ENCODE measurements around the gene ACTL6B.

The ACTL6B gene

DNA sequence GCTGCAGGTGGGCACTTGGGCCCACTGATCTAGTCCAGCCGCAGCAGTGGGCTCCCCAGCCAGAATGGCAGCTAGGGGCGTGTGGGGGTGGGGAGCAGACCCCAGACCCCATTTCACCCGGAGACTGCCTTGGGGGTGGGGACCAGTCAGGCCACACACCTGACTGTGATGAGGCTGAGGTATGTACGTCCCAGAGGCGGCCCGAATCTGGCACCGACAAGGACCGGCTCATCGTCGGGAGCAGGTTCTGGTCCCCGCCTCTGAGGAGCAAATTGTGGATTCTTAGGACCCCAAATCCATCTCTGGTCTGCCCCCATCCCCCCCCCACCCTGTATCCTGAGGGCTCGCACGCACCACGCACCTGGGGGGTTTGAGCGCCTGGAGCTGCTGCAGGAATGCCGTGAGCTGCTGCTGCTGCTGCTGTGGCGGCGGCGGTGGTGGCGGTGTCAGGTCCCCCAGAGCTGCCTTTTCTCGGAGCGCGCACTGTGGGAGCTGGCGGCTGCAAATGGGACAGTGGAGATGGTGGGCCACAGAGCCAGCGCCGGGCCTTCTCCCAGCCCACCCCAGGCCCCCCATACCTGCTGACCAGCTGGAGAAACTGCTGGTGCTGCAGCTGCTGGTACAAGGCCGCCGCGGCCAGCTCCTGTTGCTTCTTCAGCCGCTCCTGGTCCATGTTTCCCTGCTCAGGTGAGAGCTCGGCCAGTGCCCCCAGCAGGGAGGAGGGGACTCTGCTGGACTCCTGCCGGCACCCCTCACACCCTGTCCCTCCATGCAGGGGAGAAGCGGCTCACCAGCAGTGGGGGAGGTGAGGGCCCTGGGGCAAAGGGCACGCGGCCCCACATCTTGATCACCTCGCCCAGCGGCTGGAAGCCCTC, 27.6 kb upstream of the ACTL6B start:
- TF ChIP-seq YY1 (IDR thresholded peaks at IDR 0.05; ENCODE audit: low read depth) (no peak), CREB1 (IDR thresholded peaks at IDR 0.05; ENCODE audit: low read depth) (no peak), NFIC (IDR thresholded peaks at IDR 0.05) (no peak), RAD21 (IDR thresholded peaks at IDR 0.05; ENCODE audit: low read depth) (no peak), TEAD4 (IDR thresholded peaks at IDR 0.05) (no peak), CEBPB (IDR thresholded peaks at IDR 0.05) (no peak), ZBTB7A (IDR thresholded peaks at IDR 0.05; ENCODE audit: low read depth) (no peak), TCF12 (IDR thresholded peaks at IDR 0.05; ENCODE audit: low read depth) (no peak), EGR1 (IDR thresholded peaks at IDR 0.05) (no peak), EP300 (IDR thresholded peaks at IDR 0.05; ENCODE audit: borderline replicate concordance) (no peak), FOXM1 (IDR thresholded peaks at IDR 0.05; ENCODE audit: borderline replicate concordance, low read depth) (no peak)
- TF ChIP-seq, protein P1, sequence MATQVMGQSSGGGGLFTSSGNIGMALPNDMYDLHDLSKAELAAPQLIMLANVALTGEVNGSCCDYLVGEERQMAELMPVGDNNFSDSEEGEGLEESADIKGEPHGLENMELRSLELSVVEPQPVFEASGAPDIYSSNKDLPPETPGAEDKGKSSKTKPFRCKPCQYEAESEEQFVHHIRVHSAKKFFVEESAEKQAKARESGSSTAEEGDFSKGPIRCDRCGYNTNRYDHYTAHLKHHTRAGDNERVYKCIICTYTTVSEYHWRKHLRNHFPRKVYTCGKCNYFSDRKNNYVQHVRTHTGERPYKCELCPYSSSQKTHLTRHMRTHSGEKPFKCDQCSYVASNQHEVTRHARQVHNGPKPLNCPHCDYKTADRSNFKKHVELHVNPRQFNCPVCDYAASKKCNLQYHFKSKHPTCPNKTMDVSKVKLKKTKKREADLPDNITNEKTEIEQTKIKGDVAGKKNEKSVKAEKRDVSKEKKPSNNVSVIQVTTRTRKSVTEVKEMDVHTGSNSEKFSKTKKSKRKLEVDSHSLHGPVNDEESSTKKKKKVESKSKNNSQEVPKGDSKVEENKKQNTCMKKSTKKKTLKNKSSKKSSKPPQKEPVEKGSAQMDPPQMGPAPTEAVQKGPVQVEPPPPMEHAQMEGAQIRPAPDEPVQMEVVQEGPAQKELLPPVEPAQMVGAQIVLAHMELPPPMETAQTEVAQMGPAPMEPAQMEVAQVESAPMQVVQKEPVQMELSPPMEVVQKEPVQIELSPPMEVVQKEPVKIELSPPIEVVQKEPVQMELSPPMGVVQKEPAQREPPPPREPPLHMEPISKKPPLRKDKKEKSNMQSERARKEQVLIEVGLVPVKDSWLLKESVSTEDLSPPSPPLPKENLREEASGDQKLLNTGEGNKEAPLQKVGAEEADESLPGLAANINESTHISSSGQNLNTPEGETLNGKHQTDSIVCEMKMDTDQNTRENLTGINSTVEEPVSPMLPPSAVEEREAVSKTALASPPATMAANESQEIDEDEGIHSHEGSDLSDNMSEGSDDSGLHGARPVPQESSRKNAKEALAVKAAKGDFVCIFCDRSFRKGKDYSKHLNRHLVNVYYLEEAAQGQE (IDR thresholded peaks at IDR 0.05; ENCODE audit: low read depth) = no peak
- TF ChIP-seq, protein P2, sequence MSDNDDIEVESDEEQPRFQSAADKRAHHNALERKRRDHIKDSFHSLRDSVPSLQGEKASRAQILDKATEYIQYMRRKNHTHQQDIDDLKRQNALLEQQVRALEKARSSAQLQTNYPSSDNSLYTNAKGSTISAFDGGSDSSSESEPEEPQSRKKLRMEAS (IDR thresholded peaks at IDR 0.05) = no peak

DNA sequence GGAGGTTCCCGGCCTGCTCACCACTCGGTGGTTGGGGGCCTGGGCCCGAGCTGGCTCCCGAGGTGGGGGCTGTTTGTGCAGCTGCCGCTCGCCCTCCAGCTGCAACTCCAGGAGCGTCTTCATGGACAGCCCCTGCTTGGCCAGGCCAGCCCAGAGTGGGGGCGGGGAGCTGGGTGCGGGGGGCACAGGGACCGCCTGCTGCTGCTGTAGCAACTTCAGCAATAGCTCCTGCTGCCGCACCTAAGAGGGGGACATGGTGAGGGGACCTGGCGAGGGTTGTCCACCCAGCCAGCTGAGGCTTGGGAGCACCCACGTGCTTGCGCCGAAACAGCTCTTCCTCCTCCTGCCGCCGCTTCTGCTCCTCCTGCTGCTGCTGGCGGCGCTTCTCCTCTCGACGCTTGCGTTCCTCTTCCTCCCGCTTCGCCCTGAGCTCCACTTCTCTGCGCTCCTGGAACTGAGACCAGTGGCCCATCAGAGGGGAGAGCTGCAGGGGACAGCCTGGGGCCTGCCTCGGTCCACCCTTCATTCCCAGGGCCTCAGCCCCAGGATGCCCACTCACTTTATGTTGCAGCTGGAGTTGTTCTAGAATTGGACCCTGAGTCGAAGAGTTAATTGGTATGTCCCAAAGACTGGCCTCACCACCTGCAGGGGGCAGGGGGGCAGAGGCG, 26.9 kb upstream of the ACTL6B start:
- TF ChIP-seq NFIC (IDR thresholded peaks at IDR 0.05) (no peak), TEAD4 (IDR thresholded peaks at IDR 0.05) (no peak), ZBTB7A (IDR thresholded peaks at IDR 0.05; ENCODE audit: low read depth) (no peak)

DNA sequence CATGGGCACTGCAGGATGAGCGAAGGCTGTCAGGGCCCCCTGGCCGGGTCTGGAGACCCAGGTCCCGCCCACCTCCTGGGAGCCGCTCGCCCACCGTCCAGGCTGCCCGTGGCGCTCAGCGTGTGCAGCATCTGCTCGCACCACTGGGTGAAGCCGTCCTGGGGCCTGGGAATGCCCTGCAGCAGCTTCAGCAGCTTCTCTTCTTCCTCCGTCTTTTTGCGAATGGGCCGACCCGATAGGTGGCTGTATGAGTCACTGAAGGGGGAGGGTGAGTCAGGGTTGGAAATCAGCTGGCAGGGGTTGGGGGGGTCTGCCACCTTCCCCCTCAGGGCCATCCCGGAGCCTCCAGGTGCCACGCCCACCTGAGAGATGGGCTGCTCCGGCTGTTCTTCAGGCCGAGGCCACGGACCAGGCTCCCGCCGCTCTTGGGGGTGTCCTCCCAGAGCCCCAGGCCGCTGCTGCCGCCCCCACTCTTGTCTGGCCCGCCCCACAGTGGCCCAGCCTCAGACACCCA, 26.0 kb upstream of the ACTL6B start:
- TF ChIP-seq ZBTB7A (IDR thresholded peaks at IDR 0.05; ENCODE audit: low read depth) = no peak
- TF ChIP-seq TAF1 (IDR thresholded peaks at IDR 0.05; ENCODE audit: low read depth) = no peak
- TF ChIP-seq TEAD4 (IDR thresholded peaks at IDR 0.05) = no peak
- no peak for TF ChIP-seq TCF12 (IDR thresholded peaks at IDR 0.05; ENCODE audit: low read depth)
- no peak for TF ChIP-seq CEBPB (IDR thresholded peaks at IDR 0.05)
- no peak for TF ChIP-seq NFIC (IDR thresholded peaks at IDR 0.05)
- TF ChIP-seq EGR1 (IDR thresholded peaks at IDR 0.05) = no peak
- TF ChIP-seq CREB1 (IDR thresholded peaks at IDR 0.05; ENCODE audit: low read depth) = no peak
- TF ChIP-seq, protein P1 (IDR thresholded peaks at IDR 0.05; ENCODE audit: low read depth) = no peak
- no peak for TF ChIP-seq YY1 (IDR thresholded peaks at IDR 0.05; ENCODE audit: low read depth)
- TF ChIP-seq, protein P3, sequence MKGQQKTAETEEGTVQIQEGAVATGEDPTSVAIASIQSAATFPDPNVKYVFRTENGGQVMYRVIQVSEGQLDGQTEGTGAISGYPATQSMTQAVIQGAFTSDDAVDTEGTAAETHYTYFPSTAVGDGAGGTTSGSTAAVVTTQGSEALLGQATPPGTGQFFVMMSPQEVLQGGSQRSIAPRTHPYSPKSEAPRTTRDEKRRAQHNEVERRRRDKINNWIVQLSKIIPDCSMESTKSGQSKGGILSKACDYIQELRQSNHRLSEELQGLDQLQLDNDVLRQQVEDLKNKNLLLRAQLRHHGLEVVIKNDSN (IDR thresholded peaks at IDR 0.05) = no peak

DNA sequence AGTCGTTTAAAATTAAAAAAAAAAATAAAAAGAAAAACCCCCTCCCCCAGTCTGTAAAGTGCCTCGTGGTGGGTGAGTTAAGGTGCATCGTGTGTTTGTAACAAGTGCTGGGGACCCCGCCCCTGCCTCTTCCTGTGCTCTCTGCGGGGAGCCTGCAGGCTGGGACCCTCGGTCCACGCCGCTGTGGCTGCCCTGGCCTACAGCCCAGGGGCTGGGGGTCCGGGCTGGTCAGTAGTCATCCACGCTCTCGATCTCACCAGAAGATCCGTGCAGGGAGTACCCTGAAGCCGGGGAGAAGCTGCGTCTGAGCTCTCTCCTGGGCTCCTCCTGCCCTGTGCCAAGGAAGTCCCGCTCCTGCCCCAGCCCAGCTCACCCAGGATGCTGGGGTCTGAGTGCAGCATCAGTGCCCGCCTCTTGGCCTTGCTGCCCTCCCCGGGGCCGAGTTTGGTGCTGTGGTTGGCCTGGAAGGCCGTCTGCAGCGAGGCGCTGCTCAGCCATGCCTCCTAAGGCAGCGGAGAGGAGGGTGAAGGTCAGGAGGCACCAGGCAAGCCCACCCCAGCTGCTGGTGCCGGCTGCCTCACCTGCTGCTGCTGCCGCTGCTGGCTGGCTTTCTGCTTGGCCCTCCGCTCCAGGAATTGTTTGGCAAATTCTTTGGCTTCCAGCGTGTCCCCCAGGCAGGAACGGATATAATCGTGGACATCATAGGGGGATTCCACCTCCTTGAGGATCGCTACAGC, 25.4 kb upstream of the ACTL6B start:
- no peak for TF ChIP-seq TCF12 (IDR thresholded peaks at IDR 0.05; ENCODE audit: low read depth)
- TF ChIP-seq ZBTB7A (IDR thresholded peaks at IDR 0.05; ENCODE audit: low read depth) = no peak
- no peak for TF ChIP-seq RAD21 (IDR thresholded peaks at IDR 0.05; ENCODE audit: low read depth)
- no peak for TF ChIP-seq TEAD4 (IDR thresholded peaks at IDR 0.05)
- TF ChIP-seq, protein P1 (IDR thresholded peaks at IDR 0.05; ENCODE audit: low read depth) = no peak
- TF ChIP-seq, protein P2 (IDR thresholded peaks at IDR 0.05) = no peak
- TF ChIP-seq, protein P3 (IDR thresholded peaks at IDR 0.05) = no peak
- TF ChIP-seq CREB1 (IDR thresholded peaks at IDR 0.05; ENCODE audit: low read depth) = no peak
- no peak for TF ChIP-seq EGR1 (IDR thresholded peaks at IDR 0.05)
- no peak for TF ChIP-seq NFIC (IDR thresholded peaks at IDR 0.05)
- no peak for TF ChIP-seq EP300 (IDR thresholded peaks at IDR 0.05; ENCODE audit: borderline replicate concordance)
- no peak for TF ChIP-seq TAF1 (IDR thresholded peaks at IDR 0.05; ENCODE audit: low read depth)
- TF ChIP-seq YY1 (IDR thresholded peaks at IDR 0.05; ENCODE audit: low read depth) = no peak
- no peak for TF ChIP-seq CEBPB (IDR thresholded peaks at IDR 0.05)
- no peak for TF ChIP-seq FOXM1 (IDR thresholded peaks at IDR 0.05; ENCODE audit: borderline replicate concordance, low read depth)

All from Ishikawa (cell line).